ENCODE data around the gene ABHD16B.

- TF ChIP-seq YY1 (IDR thresholded peaks at IDR 0.05; ENCODE audit: insufficient read depth, insufficient read length), result no peak
- TF ChIP-seq ZNF274 (IDR thresholded peaks at IDR 0.05; ENCODE audit: low read depth, low read length), result no peak
Observed at GRCh38 chr20:63900413-63900812, 39.1 kb downstream of the ABHD16B start.
